ENCODE data around the gene RIPK4. TPM values are rescaled to one million over a fixed set of nuclear protein-coding genes. Genes with fewer than 3 reads are reported as not detected.
"Not testable (repeated sequence)": the region's sequence is repeated elsewhere in the genome, so short reads cannot be mapped to it uniquely, and the experiment has no call there.

RIPK4 gene
- total RNA-seq, 2 experiments from 2014 or later: 0.62 to 0.76 TPM

GRCh38 chr21:41703857-41704501, 62.9 kb downstream of the RIPK4 start:
- Mint-ChIP-seq H3K4me3 (no peak overlapping the region), H3K27ac (no peak overlapping the region), H3K9me3 (peaks cover 8% of the 10 kb centered on the region), H3K36me3 (no peaks in the 10 kb centered on the region), H3K27me3 (peaks cover 24% of the 10 kb centered on the region), H3K4me1 (peaks cover 11% of the 10 kb centered on the region)
- no peak for DNase-seq

GRCh38 chr21:41701749-41702148, 65.1 kb downstream of the RIPK4 start:
- Mint-ChIP-seq H3K4me3 (no peak overlapping the region), H3K9me3 (peaks cover 3% of the 10 kb centered on the region)
- no peak for DNase-seq

GRCh38 chr21:41699311-41699710, 67.5 kb downstream of the RIPK4 start:
- no peak overlapping the region for H3K27ac Mint-ChIP-seq
- peaks cover 9% of the 10 kb centered on the region for H3K27me3 Mint-ChIP-seq
- no peaks in the 10 kb centered on the region for H3K4me1 Mint-ChIP-seq
- H3K9me3 Mint-ChIP-seq: no peaks in the 10 kb centered on the region
- no peak overlapping the region for H3K4me3 Mint-ChIP-seq
- no peak for DNase-seq
- no peaks in the 10 kb centered on the region for H3K36me3 Mint-ChIP-seq

More at GRCh38 chr21:41701749-41702148, 65.1 kb downstream of the RIPK4 start:
- no peaks in the 10 kb centered on the region for H3K36me3 Mint-ChIP-seq
- H3K4me1 Mint-ChIP-seq: peaks cover 3% of the 10 kb centered on the region
- no peak overlapping the region for H3K27ac Mint-ChIP-seq
- H3K27me3 Mint-ChIP-seq: peaks cover 11% of the 10 kb centered on the region

GRCh38 chr21:41698071-41698470, 68.8 kb downstream of the RIPK4 start:
- no peak for DNase-seq
- Mint-ChIP-seq H3K9me3 (no peaks in the 10 kb centered on the region), H3K4me3 (no peak overlapping the region), H3K4me1 (no peaks in the 10 kb centered on the region), H3K27me3 (peaks cover 10% of the 10 kb centered on the region), H3K36me3 (no peaks in the 10 kb centered on the region), H3K27ac (no peak overlapping the region)

- no peak for DNase-seq
- H3K27ac Mint-ChIP-seq: no peak overlapping the region
- H3K4me1 Mint-ChIP-seq: no peaks in the 10 kb centered on the region
- no peaks in the 10 kb centered on the region for H3K9me3 Mint-ChIP-seq
- no peaks in the 10 kb centered on the region for H3K36me3 Mint-ChIP-seq
- H3K27me3 Mint-ChIP-seq: peaks cover 29% of the 10 kb centered on the region
- H3K4me3 Mint-ChIP-seq: no peak overlapping the region
Measured at GRCh38 chr21:41695513-41695912, 71.3 kb downstream of the RIPK4 start.

- H3K27me3 Mint-ChIP-seq: peaks cover 23% of the 10 kb centered on the region
Measured at GRCh38 chr21:41694042-41694441, 72.8 kb downstream of the RIPK4 start.

GRCh38 chr21:41692185-41692565, 74.7 kb downstream of the RIPK4 start:
- DNase-seq: no peak
- Mint-ChIP-seq H3K4me3 (no peak overlapping the region), H3K9me3 (no peaks in the 10 kb centered on the region), H3K4me1 (no peaks in the 10 kb centered on the region), H3K27ac (no peak overlapping the region), H3K36me3 (no peaks in the 10 kb centered on the region), H3K27me3 (peaks cover 23% of the 10 kb centered on the region)

More at GRCh38 chr21:41694042-41694441, 72.8 kb downstream of the RIPK4 start:
- not testable (repeated sequence) for H3K4me3 Mint-ChIP-seq, DNase-seq, H3K4me1 Mint-ChIP-seq, H3K36me3 Mint-ChIP-seq, H3K27ac Mint-ChIP-seq, H3K9me3 Mint-ChIP-seq

GRCh38 chr21:41691205-41692184, 75.4 kb downstream of the RIPK4 start:
- Mint-ChIP-seq H3K36me3 (no peaks in the 10 kb centered on the region), H3K27ac (no peak overlapping the region), H3K27me3 (peaks cover 22% of the 10 kb centered on the region), H3K4me1 (no peaks in the 10 kb centered on the region), H3K4me3 (no peak overlapping the region), H3K9me3 (no peaks in the 10 kb centered on the region)
- DNase-seq: no peak

Other genes with a start within 250 kb of the RIPK4 start
- 10 to 100 TPM in 1 of 2 experiments, 1 to 10 TPM in 1; 9.3 to 10.1 TPM for gene PRDM15, start 112.3 kb upstream of the RIPK4 start, total RNA-seq
- gene C2CD2, start 187.0 kb upstream of the RIPK4 start, total RNA-seq: 1 to 10 TPM; 6.3 to 7.6 TPM
- 10 to 100 TPM; 29.6 to 29.7 TPM for gene ZBTB21, start 243.3 kb upstream of the RIPK4 start, total RNA-seq

Measured in activated naive CD8-positive, alpha-beta T cell treated with anti-CD3 and anti-CD28 coated beads for 36 hours (primary cell).